Parathyroid adenoma (tissue), 2 donors: ENCODE measurements around the gene ADORA2A.

Experiments used
- H2AFZ ChIP-seq: fragments of 300-600 bp; sonication (generic); one replicate; pipeline ENCODE4 v1.7.0; 2017; ENCODE audit warnings: antibody characterized with exemption, mild to moderate bottlenecking
- H3K27ac ChIP-seq: fragments of 300-600 bp; sonication (generic); one replicate; pipeline ENCODE4 v1.7.0; 2017
- H3K27me3 ChIP-seq: fragments of 300-600 bp; sonication (generic); one replicate; pipeline ENCODE4 v1.7.0; 2017; ENCODE audit warnings: low read length; ENCODE audit not compliant: control insufficient read depth, insufficient read depth
- H3K36me3 ChIP-seq: fragments of 300-600 bp; sonication (generic); one replicate; pipeline ENCODE4 v1.7.0; 2017; ENCODE audit warnings: low read length; ENCODE audit not compliant: control insufficient read depth, insufficient read depth
- H3K4me1 ChIP-seq: fragments of 300-600 bp; sonication (generic); one replicate; pipeline ENCODE4 v1.7.0; 2017; ENCODE audit warnings: control low read depth
- H3K4me2 ChIP-seq: fragments of 300-600 bp; sonication (generic); one replicate; pipeline ENCODE4 v1.7.0; 2017; ENCODE audit warnings: low read length
- H3K4me3 ChIP-seq: fragments of 300-600 bp; sonication (generic); one replicate; pipeline ENCODE4 v1.7.0; 2017; ENCODE audit warnings: low read depth, low read length
- H3K79me2 ChIP-seq: fragments of 300-600 bp; sonication (generic); one replicate; pipeline ENCODE4 v1.7.0; 2017; ENCODE audit warnings: control low read depth
- H3K9ac ChIP-seq: fragments of 300-600 bp; sonication (generic); one replicate; pipeline ENCODE4 v1.7.0; 2017; ENCODE audit warnings: mild to moderate bottlenecking
- H3K9me3 ChIP-seq: fragments of 300-600 bp; sonication (generic); one replicate; pipeline ENCODE4 v1.7.0; 2017; ENCODE audit warnings: low read length; ENCODE audit not compliant: control insufficient read depth
- TF ChIP-seq, protein P1 (sequence below): fragments of 300-600 bp; sonication (generic); IDR thresholded peaks from one replicate; pipeline ENCODE4 v1.7.0; 2017; ENCODE audit warnings: antibody characterized with exemption, mild to moderate bottlenecking
- donor health status: primary hyperparathyroidism.

ADORA2A gene

GRCh38 chr22:24466716-24467328, 39.4 kb downstream of the ADORA2A start:
- Histone ChIP-seq H3K27ac (peak overlapping the region; percentile 44), H3K9me3 (no peaks in the 10 kb centered on the region), H3K36me3 (no peaks in the 10 kb centered on the region), H3K4me3 (no peak overlapping the region), H3K27me3 (no peaks in the 10 kb centered on the region), H2AFZ (no peak overlapping the region), H3K9ac (no peak overlapping the region), H3K4me1 (peaks cover 4% of the 10 kb centered on the region), H3K79me2 (no peaks in the 10 kb centered on the region), H3K4me2 (no peak overlapping the region)
- TF ChIP-seq, protein P1, sequence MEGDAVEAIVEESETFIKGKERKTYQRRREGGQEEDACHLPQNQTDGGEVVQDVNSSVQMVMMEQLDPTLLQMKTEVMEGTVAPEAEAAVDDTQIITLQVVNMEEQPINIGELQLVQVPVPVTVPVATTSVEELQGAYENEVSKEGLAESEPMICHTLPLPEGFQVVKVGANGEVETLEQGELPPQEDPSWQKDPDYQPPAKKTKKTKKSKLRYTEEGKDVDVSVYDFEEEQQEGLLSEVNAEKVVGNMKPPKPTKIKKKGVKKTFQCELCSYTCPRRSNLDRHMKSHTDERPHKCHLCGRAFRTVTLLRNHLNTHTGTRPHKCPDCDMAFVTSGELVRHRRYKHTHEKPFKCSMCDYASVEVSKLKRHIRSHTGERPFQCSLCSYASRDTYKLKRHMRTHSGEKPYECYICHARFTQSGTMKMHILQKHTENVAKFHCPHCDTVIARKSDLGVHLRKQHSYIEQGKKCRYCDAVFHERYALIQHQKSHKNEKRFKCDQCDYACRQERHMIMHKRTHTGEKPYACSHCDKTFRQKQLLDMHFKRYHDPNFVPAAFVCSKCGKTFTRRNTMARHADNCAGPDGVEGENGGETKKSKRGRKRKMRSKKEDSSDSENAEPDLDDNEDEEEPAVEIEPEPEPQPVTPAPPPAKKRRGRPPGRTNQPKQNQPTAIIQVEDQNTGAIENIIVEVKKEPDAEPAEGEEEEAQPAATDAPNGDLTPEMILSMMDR, result no peak

DNA sequence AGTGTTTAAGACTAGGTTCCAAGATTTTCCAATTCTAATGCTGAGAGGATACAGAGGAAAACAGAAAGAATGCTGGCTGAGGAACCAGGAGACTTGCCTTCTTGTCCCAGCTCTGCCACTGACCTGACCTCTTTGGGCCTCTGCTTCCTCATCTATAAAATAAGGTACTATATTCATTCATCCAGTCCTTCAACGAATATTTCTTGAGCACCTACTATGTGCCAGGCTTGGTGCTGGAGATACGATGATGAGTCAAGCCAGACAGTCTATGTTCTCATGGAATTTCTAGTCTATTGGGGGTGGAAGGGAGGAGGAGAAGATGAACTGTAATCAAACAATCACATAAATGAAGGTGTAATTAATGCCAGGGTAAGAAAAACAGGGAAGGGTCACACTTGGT, 39.9 kb downstream of the ADORA2A start:
- peaks cover 4% of the 10 kb centered on the region for H3K4me1 ChIP-seq
- TF ChIP-seq, protein P1, result no peak
- no peaks in the 10 kb centered on the region for H3K9me3 ChIP-seq
- H3K4me3 ChIP-seq, result no peak overlapping the region
- no peak overlapping the region for H3K9ac ChIP-seq
- no peaks in the 10 kb centered on the region for H3K27me3 ChIP-seq
- no peaks in the 10 kb centered on the region for H3K79me2 ChIP-seq
- no peak overlapping the region for H2AFZ ChIP-seq
- H3K27ac ChIP-seq, result peak overlapping the region; percentile 44
- H3K36me3 ChIP-seq, result no peaks in the 10 kb centered on the region
- no peak overlapping the region for H3K4me2 ChIP-seq

GRCh38 chr22:24471570-24471969, 44.2 kb downstream of the ADORA2A start:
- Histone ChIP-seq H3K9ac (no peak overlapping the region), H2AFZ (no peak overlapping the region), H3K27me3 (no peaks in the 10 kb centered on the region), H3K27ac (no peak overlapping the region), H3K4me2 (no peak overlapping the region), H3K4me1 (peaks cover under 1% of the 10 kb centered on the region), H3K79me2 (no peaks in the 10 kb centered on the region), H3K4me3 (no peak overlapping the region), H3K9me3 (no peaks in the 10 kb centered on the region), H3K36me3 (no peaks in the 10 kb centered on the region)
- TF ChIP-seq, protein P1, result no peak

DNA sequence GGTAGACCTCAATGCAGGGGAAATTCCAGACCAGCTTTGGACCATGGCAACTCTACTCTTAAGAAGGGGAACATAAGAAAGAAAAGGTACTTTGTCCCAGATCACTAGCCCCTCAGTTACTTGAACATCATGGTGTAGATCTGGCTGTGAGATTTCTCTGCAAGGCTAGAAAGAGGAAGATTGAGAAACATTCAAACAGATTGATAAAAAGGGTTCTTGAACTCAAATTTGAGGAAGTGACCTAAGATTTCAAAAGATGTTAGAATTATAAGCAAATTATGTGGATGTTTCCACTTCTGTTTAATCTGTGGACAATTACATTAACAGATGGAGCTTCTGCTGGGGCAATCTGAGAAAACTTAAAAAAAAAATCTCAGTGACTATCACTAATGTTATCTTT, 45.9 kb downstream of the ADORA2A start:
- Histone ChIP-seq H3K4me1 (no peaks in the 10 kb centered on the region), H3K9ac (no peak overlapping the region), H3K79me2 (no peaks in the 10 kb centered on the region), H3K36me3 (no peaks in the 10 kb centered on the region), H3K27ac (no peak overlapping the region), H3K4me3 (no peak overlapping the region), H3K9me3 (no peaks in the 10 kb centered on the region), H3K27me3 (no peaks in the 10 kb centered on the region), H3K4me2 (no peak overlapping the region), H2AFZ (no peak overlapping the region)
- TF ChIP-seq, protein P1, result no peak

- Histone ChIP-seq H3K4me2 (no peak overlapping the region), H3K9me3 (no peaks in the 10 kb centered on the region), H3K4me1 (no peaks in the 10 kb centered on the region), H3K9ac (no peak overlapping the region), H3K4me3 (no peak overlapping the region), H3K36me3 (no peaks in the 10 kb centered on the region), H3K79me2 (no peaks in the 10 kb centered on the region), H3K27me3 (no peaks in the 10 kb centered on the region), H2AFZ (no peak overlapping the region), H3K27ac (no peak overlapping the region)
- TF ChIP-seq, protein P1, result no peak
Observed at GRCh38 chr22:24474221-24474620, 46.8 kb downstream of the ADORA2A start.
